SK-N-MC (cell line): ENCODE measurements around the gene LRRC10B.

Experiments used
- DNase-seq: peaks from one replicate; pipeline ENCODE4 v3.0.0-alpha.2; 2011; ENCODE audit warnings: low read depth, low spot score
- H3K27ac ChIP-seq: fragments of 200-600 bp; sonication (generic); 2 replicates; pipeline ENCODE4 v1.5.1; 2016; ENCODE audit warnings: mixed run types
- H3K36me3 ChIP-seq: fragments of 200-600 bp; sonication (generic); 2 replicates; pipeline ENCODE4 v1.6.1; 2017; ENCODE audit warnings: antibody characterized with exemption, low read length, mixed read lengths; ENCODE audit not compliant: insufficient read depth
- H3K4me3 ChIP-seq: fragments of 200-600 bp; sonication (generic); 2 replicates; pipeline ENCODE4 v1.5.1; 2016
- H3K9ac ChIP-seq: fragments of 200-600 bp; sonication (generic); 2 replicates; pipeline ENCODE4 v1.8.0; 2017; ENCODE audit warnings: mixed run types, mixed read lengths; ENCODE audit not compliant: insufficient read length
- H3K9me3 ChIP-seq: fragments of 200-600 bp; sonication (generic); 2 replicates; pipeline ENCODE4 v1.6.1; 2017; ENCODE audit warnings: low read depth, mild to moderate bottlenecking, antibody characterized with exemption, low read length, moderate library complexity, mixed read lengths
- EZH2 ChIP-seq: fragments of 200-600 bp; sonication (generic); IDR thresholded peaks from one replicate; pipeline ENCODE4 v1.6.1; 2017; ENCODE audit warnings: antibody characterized with exemption
- FOXP2 ChIP-seq: optimal IDR thresholded peaks from 2 replicates; pipeline ENCODE3; 2011; ENCODE audit warnings: mild to moderate bottlenecking, moderate library complexity; ENCODE audit not compliant: insufficient read depth; ENCODE audit errors: extremely low read length, control extremely low read depth
- POLR2AphosphoS5 ChIP-seq: IDR thresholded peaks from 2 replicates; pipeline ENCODE4 v1.6.1; 2012; ENCODE audit warnings: mild to moderate bottlenecking, low read depth, low read length, borderline replicate concordance

LRRC10B gene

DNA sequence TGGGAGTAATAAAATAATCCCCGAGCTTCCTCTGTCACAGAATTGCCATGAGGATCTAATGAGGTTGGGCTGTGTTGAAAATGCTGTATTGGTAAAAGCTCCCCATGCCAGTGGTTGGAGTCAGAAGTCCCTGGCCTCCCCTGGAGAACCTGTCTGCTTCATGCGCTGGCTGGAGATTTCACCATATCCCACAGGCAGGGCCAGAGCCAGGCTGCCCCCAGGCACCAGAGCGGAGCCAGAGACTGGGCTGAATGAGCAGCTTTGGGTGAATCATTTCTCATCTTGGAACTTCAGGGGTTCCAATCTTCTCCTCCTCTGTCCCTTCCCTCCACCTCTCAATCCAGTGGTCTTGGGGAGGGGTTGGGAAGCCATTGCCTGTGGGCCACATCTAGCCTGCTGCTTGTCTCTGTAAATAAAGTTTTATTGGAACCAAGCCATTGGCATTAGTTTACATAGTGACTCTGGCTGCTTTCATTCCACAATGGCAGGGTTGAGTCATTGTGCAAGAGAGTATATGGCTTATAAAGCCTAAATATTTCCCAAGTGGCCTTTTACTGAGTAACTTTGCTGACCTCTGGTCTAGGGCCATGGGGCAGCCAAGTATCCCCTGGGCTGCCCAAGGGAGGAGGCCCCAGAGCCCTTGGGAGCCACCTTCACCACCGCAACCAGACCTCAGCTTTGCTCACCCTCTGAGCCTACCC lies 35.2 kb downstream of the LRRC10B start:
- DNase-seq: no peak
- H3K9me3 ChIP-seq: no peaks in the 10 kb centered on the region
- no peak overlapping the region for H3K27ac ChIP-seq
- H3K4me3 ChIP-seq: no peak overlapping the region
- H3K36me3 ChIP-seq: no peaks in the 10 kb centered on the region
- H3K9ac ChIP-seq: no peak overlapping the region
- TF ChIP-seq EZH2 (no peak), FOXP2 (no peak), POLR2AphosphoS5 (no peak)

DNA sequence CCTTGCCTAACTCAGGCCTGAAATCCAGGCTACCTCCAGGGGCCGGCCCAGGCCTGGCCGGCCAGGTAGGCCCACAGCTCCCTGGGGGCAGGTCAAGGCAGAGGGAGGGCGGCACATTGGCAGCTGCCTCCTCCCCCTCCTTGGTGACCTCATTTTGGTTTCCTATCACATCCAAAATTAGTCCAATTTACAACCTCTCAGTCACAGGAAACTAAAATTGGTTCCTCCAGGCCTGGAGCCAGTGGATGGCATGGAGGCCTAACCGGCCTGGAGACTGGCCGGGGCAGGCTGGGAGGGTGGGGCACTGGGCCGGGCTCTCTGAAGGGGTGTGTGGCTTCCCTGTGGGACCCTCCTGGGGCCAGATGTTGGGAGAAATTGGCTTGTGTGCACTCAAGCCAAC lies 35.9 kb downstream of the LRRC10B start:
- H3K9me3 ChIP-seq: no peaks in the 10 kb centered on the region
- no peak overlapping the region for H3K4me3 ChIP-seq
- no peak overlapping the region for H3K9ac ChIP-seq
- H3K36me3 ChIP-seq: no peaks in the 10 kb centered on the region
- DNase-seq: no peak
- H3K27ac ChIP-seq: no peak overlapping the region
- TF ChIP-seq EZH2 (no peak), FOXP2 (no peak), POLR2AphosphoS5 (no peak)

DNA sequence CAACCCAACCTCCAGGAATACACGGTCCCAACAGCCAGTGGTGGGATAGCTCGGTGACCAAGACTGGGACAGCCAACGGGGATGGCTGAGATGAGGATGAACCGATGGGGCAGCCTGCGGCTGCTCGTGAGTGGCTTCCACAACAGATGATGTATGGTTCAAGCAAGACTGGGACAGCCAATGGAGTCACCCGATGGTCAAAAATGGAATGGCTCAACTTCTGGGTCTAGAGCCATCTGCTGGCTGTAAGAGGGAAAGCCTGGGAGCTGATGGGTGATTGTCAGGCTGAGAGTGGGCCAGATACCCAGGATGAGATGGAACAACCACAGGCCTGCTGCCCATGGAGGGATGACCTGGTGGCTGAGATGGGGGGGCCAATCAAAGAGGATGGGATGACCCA lies 36.8 kb downstream of the LRRC10B start:
- no peak overlapping the region for H3K27ac ChIP-seq
- no peaks in the 10 kb centered on the region for H3K36me3 ChIP-seq
- H3K9me3 ChIP-seq: no peaks in the 10 kb centered on the region
- H3K9ac ChIP-seq: no peak overlapping the region
- no peak for DNase-seq
- no peak for TF ChIP-seq FOXP2
- no peak for TF ChIP-seq POLR2AphosphoS5
- no peak for TF ChIP-seq EZH2
- H3K4me3 ChIP-seq: no peak overlapping the region

DNA sequence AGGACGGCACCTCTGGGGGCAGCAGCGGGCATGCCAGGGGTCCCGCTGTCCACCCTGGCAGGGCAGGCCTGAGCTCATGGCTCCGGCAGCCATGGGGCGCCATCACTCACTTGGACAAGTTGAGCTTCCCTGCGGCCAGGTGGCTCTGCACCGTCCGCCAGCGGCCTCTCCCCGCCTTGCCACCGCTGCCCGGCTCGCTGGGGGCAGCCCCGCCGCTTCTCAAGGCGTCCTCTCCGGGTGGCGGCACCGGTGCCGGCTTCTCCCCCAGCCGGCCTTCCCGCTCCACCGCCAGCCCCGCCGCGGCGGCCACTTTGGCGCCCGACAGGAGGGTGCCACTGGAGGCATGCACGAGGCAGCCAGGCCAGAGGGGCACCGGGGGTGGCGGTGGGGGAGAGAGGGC lies 37.4 kb downstream of the LRRC10B start:
- no peaks in the 10 kb centered on the region for H3K9me3 ChIP-seq
- DNase-seq: no peak
- no peak overlapping the region for H3K4me3 ChIP-seq
- no peaks in the 10 kb centered on the region for H3K36me3 ChIP-seq
- TF ChIP-seq FOXP2: no peak
- TF ChIP-seq POLR2AphosphoS5: no peak
- no peak for TF ChIP-seq EZH2
- H3K27ac ChIP-seq: no peak overlapping the region
- no peak overlapping the region for H3K9ac ChIP-seq

DNA sequence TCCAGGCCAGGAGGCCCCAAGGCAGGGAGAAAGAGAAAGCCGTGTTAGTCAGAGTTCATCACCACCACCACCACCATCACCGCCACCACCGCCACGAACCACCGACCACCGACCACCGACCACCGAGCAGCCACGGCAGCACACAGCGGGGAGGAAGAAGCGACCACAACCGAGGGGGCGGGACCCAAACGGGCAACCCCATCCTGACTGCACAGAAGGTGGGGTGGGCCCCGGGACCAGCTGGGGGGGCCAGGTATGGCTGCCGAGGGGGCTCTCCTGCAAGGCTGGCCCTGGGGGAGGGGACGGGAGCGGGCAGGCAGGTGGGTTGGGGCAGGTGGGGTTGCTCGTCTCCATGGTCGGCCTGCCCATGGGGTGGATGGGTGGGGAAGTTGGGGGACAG lies 38.1 kb downstream of the LRRC10B start:
- no peaks in the 10 kb centered on the region for H3K9me3 ChIP-seq
- no peak overlapping the region for H3K4me3 ChIP-seq
- H3K9ac ChIP-seq: no peak overlapping the region
- TF ChIP-seq EZH2 (no peak), FOXP2 (no peak), POLR2AphosphoS5 (no peak)
- DNase-seq: no peak
- H3K36me3 ChIP-seq: no peaks in the 10 kb centered on the region
- no peak overlapping the region for H3K27ac ChIP-seq

DNA sequence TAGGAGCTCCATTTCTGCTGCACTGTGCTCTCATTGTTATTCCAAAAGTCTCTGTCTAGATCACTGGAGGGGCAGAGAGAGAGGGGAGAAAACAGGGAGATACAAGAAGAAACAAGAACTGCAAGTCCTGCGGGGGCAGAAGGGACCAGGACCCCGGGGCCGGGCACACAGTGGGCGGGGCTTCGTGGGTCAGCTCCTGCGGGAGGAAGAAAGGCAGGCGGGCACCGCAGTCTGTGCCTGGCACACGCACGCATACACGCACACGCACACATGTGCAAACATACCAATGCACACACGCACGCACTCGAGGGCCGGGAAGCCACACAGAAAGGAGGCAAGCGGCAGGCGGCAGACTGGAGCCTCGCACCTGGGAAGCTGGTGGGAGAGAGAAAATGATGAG lies 38.7 kb downstream of the LRRC10B start:
- Histone ChIP-seq H3K27ac (no peak overlapping the region), H3K4me3 (no peak overlapping the region), H3K36me3 (no peaks in the 10 kb centered on the region), H3K9ac (no peak overlapping the region), H3K9me3 (no peaks in the 10 kb centered on the region)
- no peak for DNase-seq
- TF ChIP-seq FOXP2 (no peak), POLR2AphosphoS5 (no peak), EZH2 (no peak)

DNA sequence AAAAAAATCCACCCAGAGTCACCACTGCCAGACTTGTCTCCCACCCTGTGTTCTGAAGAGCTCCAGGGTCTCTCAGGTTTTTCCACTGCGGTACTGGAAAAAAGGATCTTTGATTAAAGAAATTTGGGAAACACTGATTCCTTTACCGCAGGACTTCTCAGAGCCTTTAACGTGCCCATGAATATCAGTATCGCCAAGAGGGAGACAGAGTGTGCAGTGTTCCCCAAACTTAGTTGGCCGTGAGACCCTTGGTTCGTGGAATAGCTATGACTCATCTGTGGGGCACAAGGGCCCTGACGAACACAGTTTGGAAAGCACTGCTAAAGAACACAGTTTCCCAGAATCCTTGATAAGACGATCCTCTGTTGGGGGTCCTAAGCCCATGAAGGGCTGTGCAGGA lies 40.6 kb downstream of the LRRC10B start:
- DNase-seq: no peak
- Histone ChIP-seq H3K9me3 (no peaks in the 10 kb centered on the region), H3K9ac (no peak overlapping the region), H3K36me3 (no peaks in the 10 kb centered on the region), H3K4me3 (no peak overlapping the region), H3K27ac (no peak overlapping the region)
- no peak for TF ChIP-seq FOXP2
- TF ChIP-seq EZH2: no peak
- no peak for TF ChIP-seq POLR2AphosphoS5

DNA sequence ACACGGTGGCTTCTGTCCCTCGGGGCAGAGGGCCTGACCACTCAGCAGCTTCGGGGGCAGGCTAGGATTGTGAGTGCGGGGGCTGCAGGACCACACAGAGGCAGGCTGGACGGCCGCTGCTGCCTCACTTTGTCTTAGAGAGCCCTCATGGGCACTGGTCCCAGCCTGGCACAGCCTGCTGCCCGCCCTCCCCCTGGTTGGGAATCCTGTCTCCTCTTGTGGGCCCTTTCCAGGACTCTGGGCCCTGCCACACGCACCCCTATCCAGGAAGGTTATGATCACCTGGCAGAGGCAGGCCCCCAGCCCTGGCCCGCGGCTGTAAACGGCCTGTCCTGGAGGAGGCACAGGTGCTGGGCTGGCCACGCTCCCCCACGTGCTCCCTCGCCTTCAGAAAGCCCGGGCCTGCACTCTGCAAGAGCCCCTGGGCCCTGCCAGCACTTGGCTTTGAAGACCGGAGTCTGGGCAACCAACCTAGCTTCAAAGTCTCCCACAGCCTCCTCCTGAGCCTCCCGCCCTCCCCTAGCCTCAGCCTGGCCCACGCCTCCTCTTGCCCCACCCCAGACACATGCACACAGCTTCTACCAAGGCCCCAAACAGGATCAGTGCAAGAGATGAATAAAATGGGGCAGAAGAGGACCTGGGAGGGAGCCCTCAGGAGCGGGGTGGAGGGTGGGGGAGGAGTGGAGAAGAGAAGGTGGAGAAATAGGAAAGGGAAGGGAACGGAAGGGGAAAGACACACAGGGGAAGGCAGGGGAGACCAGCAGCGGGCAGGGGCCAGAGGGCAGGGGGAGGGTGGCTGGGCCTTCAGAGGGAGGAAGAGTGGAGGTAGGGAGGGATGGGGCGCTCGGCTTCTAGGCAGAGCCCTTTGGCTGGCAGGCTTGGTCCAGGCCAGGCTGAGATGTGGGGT lies 41.4 kb downstream of the LRRC10B start:
- H3K4me3 ChIP-seq: no peak overlapping the region
- H3K27ac ChIP-seq: no peak overlapping the region
- no peaks in the 10 kb centered on the region for H3K9me3 ChIP-seq
- TF ChIP-seq EZH2 (no peak), POLR2AphosphoS5 (no peak), FOXP2 (no peak)
- no peak for DNase-seq
- no peak overlapping the region for H3K9ac ChIP-seq
- H3K36me3 ChIP-seq: no peaks in the 10 kb centered on the region

DNA sequence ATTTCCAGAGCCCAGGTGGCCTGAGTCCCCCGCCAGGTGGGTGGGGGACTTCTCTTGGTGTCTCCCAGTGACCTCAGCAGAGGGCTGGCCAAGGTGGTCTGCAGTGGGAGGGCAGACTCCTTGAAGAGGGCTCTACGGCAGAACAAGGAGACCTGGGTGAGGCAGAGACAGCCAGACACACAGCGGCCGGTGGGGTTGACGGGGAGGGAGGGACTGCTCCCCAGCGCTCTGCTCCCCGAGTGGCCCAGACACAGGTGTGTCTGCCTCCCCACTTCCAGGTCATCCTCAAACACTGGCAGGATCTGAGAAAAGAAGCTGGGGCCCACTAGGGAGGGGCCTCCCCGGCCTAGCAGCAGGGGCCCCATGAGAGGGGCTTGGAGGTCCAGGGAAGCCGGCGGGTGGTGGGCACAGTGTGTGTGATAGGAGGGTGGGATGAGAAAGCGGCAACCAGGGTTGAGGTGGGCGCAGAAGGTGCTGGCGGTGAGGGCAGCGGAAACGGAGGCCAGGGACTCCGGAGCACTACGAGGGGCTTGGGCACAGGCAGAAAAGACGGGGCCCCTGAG lies 42.2 kb downstream of the LRRC10B start:
- no peak for TF ChIP-seq FOXP2
- no peak for DNase-seq
- Histone ChIP-seq H3K9me3 (no peaks in the 10 kb centered on the region), H3K36me3 (no peaks in the 10 kb centered on the region), H3K9ac (no peak overlapping the region), H3K4me3 (no peak overlapping the region), H3K27ac (no peak overlapping the region)
